ENCODE data around the gene DIPK1B.

DNA sequence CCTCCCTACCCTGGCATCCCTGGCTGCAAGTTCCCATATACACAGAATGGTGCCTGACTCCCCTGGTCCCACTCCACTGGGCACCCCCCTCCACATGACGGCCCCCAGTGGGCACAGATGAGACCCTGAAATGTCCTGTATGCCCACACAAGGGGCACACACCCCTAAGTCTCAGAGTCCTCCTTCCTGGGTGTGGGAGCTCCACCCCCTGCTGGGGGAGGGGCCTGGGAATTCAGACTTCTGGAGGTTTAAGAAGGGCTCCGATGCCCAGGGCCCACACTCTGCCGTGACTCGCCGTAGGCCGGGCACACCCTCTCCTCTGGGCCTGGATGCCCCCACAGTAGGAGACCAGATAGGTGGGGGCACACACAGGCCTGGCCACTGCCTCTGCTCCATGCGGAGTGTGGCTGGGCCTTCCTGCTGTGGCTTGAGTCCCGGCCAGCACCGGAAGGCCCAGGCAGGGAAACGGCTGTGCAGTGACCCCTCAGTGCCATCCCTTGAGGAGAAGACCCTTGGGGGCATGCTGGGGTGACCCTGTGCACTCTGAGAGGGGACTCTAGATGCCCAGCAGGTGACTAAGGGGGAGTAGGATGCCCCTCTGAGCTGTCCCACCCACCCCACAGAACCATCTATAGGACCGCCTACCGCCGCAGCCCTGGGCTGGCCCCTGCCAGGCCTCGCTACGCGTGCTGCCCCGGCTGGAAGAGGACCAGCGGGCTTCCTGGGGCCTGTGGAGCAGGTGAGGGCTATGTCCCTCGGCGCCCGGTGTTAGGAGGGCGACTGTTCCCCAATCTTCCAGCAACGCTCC lies 43.2 kb upstream of the DIPK1B start:
- TF ChIP-seq, protein P1, sequence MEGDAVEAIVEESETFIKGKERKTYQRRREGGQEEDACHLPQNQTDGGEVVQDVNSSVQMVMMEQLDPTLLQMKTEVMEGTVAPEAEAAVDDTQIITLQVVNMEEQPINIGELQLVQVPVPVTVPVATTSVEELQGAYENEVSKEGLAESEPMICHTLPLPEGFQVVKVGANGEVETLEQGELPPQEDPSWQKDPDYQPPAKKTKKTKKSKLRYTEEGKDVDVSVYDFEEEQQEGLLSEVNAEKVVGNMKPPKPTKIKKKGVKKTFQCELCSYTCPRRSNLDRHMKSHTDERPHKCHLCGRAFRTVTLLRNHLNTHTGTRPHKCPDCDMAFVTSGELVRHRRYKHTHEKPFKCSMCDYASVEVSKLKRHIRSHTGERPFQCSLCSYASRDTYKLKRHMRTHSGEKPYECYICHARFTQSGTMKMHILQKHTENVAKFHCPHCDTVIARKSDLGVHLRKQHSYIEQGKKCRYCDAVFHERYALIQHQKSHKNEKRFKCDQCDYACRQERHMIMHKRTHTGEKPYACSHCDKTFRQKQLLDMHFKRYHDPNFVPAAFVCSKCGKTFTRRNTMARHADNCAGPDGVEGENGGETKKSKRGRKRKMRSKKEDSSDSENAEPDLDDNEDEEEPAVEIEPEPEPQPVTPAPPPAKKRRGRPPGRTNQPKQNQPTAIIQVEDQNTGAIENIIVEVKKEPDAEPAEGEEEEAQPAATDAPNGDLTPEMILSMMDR (IDR thresholded peaks at IDR 0.05; ENCODE audit: low read depth, low read length, poor library complexity, severe bottlenecking), result no peak
- TF ChIP-seq EZH2phosphoT487 (IDR thresholded peaks at IDR 0.05; ENCODE audit: borderline replicate concordance, low read length), result no peak
